IMR-90 (cell line): Measurements from ENCODE around the gene ACKR4. TPM values are rescaled to one million over a fixed set of nuclear protein-coding genes. Genes with fewer than 3 reads are reported as not detected.
"Not testable (repeated sequence)": the region's sequence is repeated elsewhere in the genome, so short reads cannot be mapped to it uniquely, and the experiment has no call there.

Source experiments
- ATAC-seq: fragments of 200-7000 bp; cut with Tn5 transposase; 2 replicates; pipeline ENCODE4 v1.9.1; 2020; ENCODE audit warnings: low read depth, mild to moderate bottlenecking, moderate library complexity
- BruUV-seq: library from RNA; stranded (reverse); fragments of 400-500 nt; replicated peaks from 2 replicates; lab custom pipeline; 2021; lab: Mats Ljungman, UMichigan
- CTCF ChIA-PET: fragments of 300-600 bp; formaldehyde crosslinking; extraction: SDS; loops from one replicate; lab custom pipeline; 2021; ENCODE audit warnings: antibody characterized with exemption; lab: Yijun Ruan, JAX
- POLR2A ChIA-PET: fragments of 300-600 bp; sonication (Branson Sonifier 250); formaldehyde crosslinking; loops from one replicate; lab custom pipeline; 2022; ENCODE audit warnings: antibody characterized with exemption; ENCODE audit not compliant: unreplicated experiment; lab: Charles Lee
- DNase-seq: peaks from one replicate; pipeline ENCODE4 v3.0.0; 2013
- H2AFZ ChIP-seq: replicated peaks from 2 replicates; pipeline ENCODE3; 2013; ENCODE audit warnings: low read length, mild to moderate bottlenecking; ENCODE audit not compliant: poor library complexity
- H2AK5ac ChIP-seq: 2 replicates; pipeline ENCODE4 v1.6.1; 2013; ENCODE audit warnings: low read depth, low read length, inconsistent platforms
- H2AK9ac ChIP-seq: replicated peaks from 2 replicates; pipeline ENCODE3; 2013; ENCODE audit warnings: mild to moderate bottlenecking, low read depth, low read length, moderate library complexity; ENCODE audit not compliant: poor library complexity
- H2BK120ac ChIP-seq: 2 replicates; pipeline ENCODE4 v1.6.1; 2013; ENCODE audit warnings: low read depth, low read length, inconsistent platforms
- H2BK15ac ChIP-seq: 3 replicates; pipeline ENCODE4 v1.6.1; 2013; ENCODE audit warnings: low read depth, low read length, inconsistent platforms
- H2BK20ac ChIP-seq: 2 replicates; pipeline ENCODE4 v1.6.1; 2013; ENCODE audit warnings: low read depth, mild to moderate bottlenecking, inconsistent platforms, low read length, moderate library complexity
- H2BK5ac ChIP-seq: 2 replicates; pipeline ENCODE4 v1.6.1; 2013; ENCODE audit warnings: mild to moderate bottlenecking, low read depth, low read length, inconsistent platforms; ENCODE audit not compliant: poor library complexity, severe bottlenecking
- H3K14ac ChIP-seq: replicated peaks from 2 replicates; pipeline ENCODE4 v1.6.1; 2013; ENCODE audit warnings: low read depth, low read length, inconsistent platforms
- H3K18ac ChIP-seq: 2 replicates; pipeline ENCODE4 v1.6.1; 2013; ENCODE audit warnings: low read depth, low read length, control low read depth
- H3K23ac ChIP-seq: 2 replicates; pipeline ENCODE4 v1.6.1; 2013; ENCODE audit warnings: low read depth, low read length, inconsistent platforms
- H3K27ac ChIP-seq: 2 replicates; pipeline ENCODE4 v1.5.1; 2013; ENCODE audit warnings: mild to moderate bottlenecking, control low read depth, low read length; ENCODE audit not compliant: insufficient read depth
- H3K27me3 ChIP-seq: 2 replicates; pipeline ENCODE4 v1.6.1; 2013; ENCODE audit warnings: low read length; ENCODE audit not compliant: control insufficient read depth, insufficient read depth
- H3K36me3 ChIP-seq: 2 replicates; pipeline ENCODE4 v1.6.1; 2013; ENCODE audit warnings: low read length, mixed read lengths; ENCODE audit not compliant: control insufficient read depth, insufficient read depth
- H3K4ac ChIP-seq: 2 replicates; pipeline ENCODE4 v1.6.1; 2013; ENCODE audit warnings: low read depth, low read length, inconsistent platforms
- H3K4me1 ChIP-seq: 2 replicates; pipeline ENCODE4 v1.6.1; 2013; ENCODE audit warnings: low read length, mixed read lengths; ENCODE audit not compliant: control insufficient read depth, insufficient read depth
- H3K4me2 ChIP-seq: 2 replicates; pipeline ENCODE4 v1.6.1; 2013; ENCODE audit warnings: low read depth, mild to moderate bottlenecking, control low read depth, low read length, moderate library complexity
- H3K4me3 ChIP-seq: 2 replicates; pipeline ENCODE4 v1.5.1; 2013; ENCODE audit warnings: low read depth, mild to moderate bottlenecking, control low read depth, low read length, moderate library complexity; ENCODE audit not compliant: insufficient read depth
- H3K56ac ChIP-seq: 2 replicates; pipeline ENCODE4 v1.6.1; 2013; ENCODE audit warnings: low read length, inconsistent platforms; ENCODE audit not compliant: insufficient read depth; ENCODE audit errors: extremely low read depth
- H3K79me1 ChIP-seq, 2 experiments: 2 replicates each; pipeline ENCODE4 v1.6.1; 2013; ENCODE audit warnings: low read length in 2 of 2, inconsistent platforms in 1 of 2, low read depth in 1 of 2
- H3K9ac ChIP-seq: 2 replicates; pipeline ENCODE4 v1.6.1; 2013; ENCODE audit warnings: low read depth, low read length, control low read depth
- H3K9me1 ChIP-seq: 2 replicates; pipeline ENCODE4 v1.6.1; 2013; ENCODE audit warnings: low read length, inconsistent platforms; ENCODE audit not compliant: insufficient read depth
- H3K9me3 ChIP-seq: 2 replicates; pipeline ENCODE4 v1.6.1; 2013; ENCODE audit warnings: low read length; ENCODE audit not compliant: control insufficient read depth, insufficient read depth
- H4K20me1 ChIP-seq: 2 replicates; pipeline ENCODE4 v1.6.1; 2013; ENCODE audit warnings: low read length, inconsistent platforms; ENCODE audit not compliant: insufficient read depth
- H4K5ac ChIP-seq: 2 replicates; pipeline ENCODE4 v1.6.1; 2013; ENCODE audit warnings: mild to moderate bottlenecking, low read depth, low read length, control low read depth
- H4K8ac ChIP-seq, 2 experiments: 2 replicates each; pipeline ENCODE4 v1.6.1; 2013; ENCODE audit warnings: low read depth in 2 of 2, low read length in 2 of 2, control low read depth in 1 of 2, inconsistent platforms in 1 of 2
- H4K91ac ChIP-seq: 2 replicates; pipeline ENCODE4 v1.6.1; 2013; ENCODE audit warnings: low read depth, low read length, inconsistent platforms; ENCODE audit not compliant: insufficient read depth
- WGBS, 2 experiments: methylation state at CpG; one replicate each; pipeline versions ENCODE4 v1.1.5 to v1.1.7; 2013; ENCODE audit warnings: missing lambda C conversion rate in 2 of 2; ENCODE audit not compliant: insufficient read length in 1 of 2; ENCODE audit errors: extremely low coverage in 2 of 2; 5-methylcytosine and 5-hydroxymethylcytosine counted together
- dilution Hi-C: fragments of 300-500 bp; cut with HindIII; formaldehyde crosslinking; loops from one replicate; pipeline ENCODE4 v1.14.3; 2018; ENCODE audit warnings: low sequenced_read_pairs; ENCODE audit not compliant: unreplicated experiment
- in situ Hi-C: fragments of 300-500 bp; cut with MboI; formaldehyde crosslinking; loops from 3 replicates; pipeline ENCODE4 v1.14.3; 2019; ENCODE audit warnings: low sequenced_read_pairs, inconsistent platforms, mixed read lengths
- intact Hi-C: fragments of 100-400 bp; cut with micrococcal nuclease; formaldehyde crosslinking; loops from 2 replicates; pipeline ENCODE4 v1.10.0; 2022
- polyA plus RNA-seq, 3 experiments: library from polyadenylated mRNA; depleted of rRNA; stranded (reverse); fragments of >200 nt; gene quantifications; 2 replicates each; pipeline ENCODE4 v1.2.3, GENCODE V29; 2012; ENCODE audit warnings: low replicate concordance in 1 of 3
- total RNA-seq: library from RNA; depleted of rRNA; stranded (reverse); fragments of >200 nt; gene quantifications from 2 replicates; pipeline ENCODE4 v1.2.3, GENCODE V29; 2012

The ACKR4 gene
- total and polyA plus RNA-seq, 2 of the 4 experiments (the other 2 are of a cell fraction): 0.18 TPM; not detected in 1

- H4K20me1 ChIP-seq, H3K18ac ChIP-seq, intact Hi-C loops, BruUV-seq, H3K4me3 ChIP-seq, H3K27me3 ChIP-seq, H3K27ac ChIP-seq, DNase-seq, CTCF ChIA-PET, H3K14ac ChIP-seq, H4K91ac ChIP-seq, H3K79me1 ChIP-seq, H3K9me1 ChIP-seq, H3K4ac ChIP-seq, H2BK15ac ChIP-seq, H3K23ac ChIP-seq, H2BK20ac ChIP-seq, dilution Hi-C loops, H3K9ac ChIP-seq, in situ Hi-C loops, POLR2A ChIA-PET, H3K4me1 ChIP-seq, H3K9me3 ChIP-seq, H4K8ac ChIP-seq, H3K56ac ChIP-seq, H2AK9ac ChIP-seq, H3K36me3 ChIP-seq, H2AK5ac ChIP-seq, H4K5ac ChIP-seq, H3K4me2 ChIP-seq, H2AFZ ChIP-seq, ATAC-seq, H2BK120ac ChIP-seq, H2BK5ac ChIP-seq: not testable (repeated sequence)
- no CpG with 5 or more reads among the region's 3 CpGs for WGBS, 2 experiments
Measured at GRCh38 chr3:132615301-132615700, 18.2 kb downstream of the ACKR4 start.
